Esophagus muscularis mucosa (tissue), 3 donors: ENCODE results near the gene TTC34.

Experiments used
- POLR2AphosphoS5 ChIP-seq, 2 donors: sonication (generic); formaldehyde crosslinking; IDR thresholded peaks; one replicate each; pipeline ENCODE4 v1.6.1; 2017; ENCODE audit warnings: antibody characterized with exemption in 2 of 2
- TF ChIP-seq, protein P1 (sequence below), 3 experiments: fragments of 200-600 bp in 2 of 3; fragments of 450-650 bp in 1 of 3; sonication (generic) in 2 of 3; IDR thresholded peaks; one replicate each; pipeline ENCODE4 v1.5.1; 2017 to 2019; ENCODE audit warnings: antibody characterized with exemption in 3 of 3, mild to moderate bottlenecking in 2 of 3, moderate library complexity in 1 of 3

DNA sequence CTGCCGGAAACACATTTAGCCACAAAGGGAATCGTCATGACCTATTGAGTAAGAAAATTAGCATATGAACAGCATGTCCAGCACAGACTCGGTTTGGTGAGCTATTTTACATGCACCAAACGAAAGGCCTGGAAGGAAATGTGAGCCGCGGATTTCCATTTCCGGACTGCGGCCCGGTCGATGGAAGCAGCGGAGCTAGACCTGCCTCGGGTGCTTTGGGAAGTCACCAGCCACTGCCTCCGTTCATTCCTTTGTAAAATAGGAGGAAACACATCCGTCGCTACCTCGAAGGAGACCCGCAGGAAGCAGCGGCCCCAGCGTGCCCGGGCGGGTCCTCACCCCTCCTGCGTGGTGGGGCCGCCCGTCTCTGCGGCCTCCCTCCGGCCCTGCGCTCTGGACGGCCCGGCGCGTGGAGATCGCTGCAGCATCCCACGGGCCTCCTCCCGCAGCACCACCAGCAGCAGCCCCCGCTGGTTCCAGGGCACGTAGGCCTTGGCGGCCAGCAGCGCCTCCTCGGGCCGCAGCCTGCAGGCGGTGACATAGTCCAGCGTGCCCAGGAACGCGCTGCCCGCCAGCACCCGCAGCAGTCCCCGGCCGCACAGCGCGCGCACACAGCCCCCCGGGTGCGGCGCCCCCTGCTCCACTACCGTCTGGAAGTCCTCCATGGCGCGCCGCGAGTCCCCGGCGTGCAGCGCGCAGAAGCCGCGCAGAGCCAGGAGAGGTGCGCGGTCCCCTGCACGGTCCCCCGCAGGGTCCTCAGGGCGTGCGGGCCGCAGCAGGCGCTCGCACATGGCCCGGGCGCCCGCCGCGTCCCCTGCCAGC is 12.1 kb downstream of the TTC34 start:
- TF ChIP-seq, protein P1, sequence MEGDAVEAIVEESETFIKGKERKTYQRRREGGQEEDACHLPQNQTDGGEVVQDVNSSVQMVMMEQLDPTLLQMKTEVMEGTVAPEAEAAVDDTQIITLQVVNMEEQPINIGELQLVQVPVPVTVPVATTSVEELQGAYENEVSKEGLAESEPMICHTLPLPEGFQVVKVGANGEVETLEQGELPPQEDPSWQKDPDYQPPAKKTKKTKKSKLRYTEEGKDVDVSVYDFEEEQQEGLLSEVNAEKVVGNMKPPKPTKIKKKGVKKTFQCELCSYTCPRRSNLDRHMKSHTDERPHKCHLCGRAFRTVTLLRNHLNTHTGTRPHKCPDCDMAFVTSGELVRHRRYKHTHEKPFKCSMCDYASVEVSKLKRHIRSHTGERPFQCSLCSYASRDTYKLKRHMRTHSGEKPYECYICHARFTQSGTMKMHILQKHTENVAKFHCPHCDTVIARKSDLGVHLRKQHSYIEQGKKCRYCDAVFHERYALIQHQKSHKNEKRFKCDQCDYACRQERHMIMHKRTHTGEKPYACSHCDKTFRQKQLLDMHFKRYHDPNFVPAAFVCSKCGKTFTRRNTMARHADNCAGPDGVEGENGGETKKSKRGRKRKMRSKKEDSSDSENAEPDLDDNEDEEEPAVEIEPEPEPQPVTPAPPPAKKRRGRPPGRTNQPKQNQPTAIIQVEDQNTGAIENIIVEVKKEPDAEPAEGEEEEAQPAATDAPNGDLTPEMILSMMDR (IDR thresholded peaks at IDR 0.05): no peak
- TF ChIP-seq POLR2AphosphoS5 (IDR thresholded peaks at IDR 0.05): no peak
